Fibroblast of lung (primary cell): ENCODE measurements around the gene EXOC6. TPM values are rescaled to one million over a fixed set of nuclear protein-coding genes. Genes with fewer than 3 reads are reported as not detected.

Source experiments
- DNase-seq, 2 donors: peaks; one replicate each; pipeline versions ENCODE4 v3.0.0 to v3.0.0-alpha.2; 2010; ENCODE audit warnings: low read depth in 2 of 2
- H2AFZ ChIP-seq: 2 replicates; pipeline ENCODE4 v1.5.1; 2012; ENCODE audit warnings: low read length, control low read depth, inconsistent platforms
- H3K27ac ChIP-seq: 2 replicates; pipeline ENCODE4 v1.5.1; 2011; ENCODE audit warnings: low read length, control low read depth; ENCODE audit not compliant: insufficient read depth
- H3K27me3 ChIP-seq: 2 replicates; pipeline ENCODE4 v1.5.1; 2011; ENCODE audit warnings: mild to moderate bottlenecking, low read length; ENCODE audit not compliant: control insufficient read depth, insufficient read depth
- H3K36me3 ChIP-seq: 2 replicates; pipeline ENCODE4 v1.5.1; 2011; ENCODE audit warnings: low read length; ENCODE audit not compliant: control insufficient read depth, insufficient read depth
- H3K4me1 ChIP-seq: 2 replicates; pipeline ENCODE4 v1.5.1; 2011; ENCODE audit warnings: low read length; ENCODE audit not compliant: control insufficient read depth, insufficient read depth; ENCODE audit errors: extremely low read depth
- H3K4me2 ChIP-seq: 2 replicates; pipeline ENCODE4 v1.5.1; 2011; ENCODE audit warnings: low read length, control low read depth; ENCODE audit not compliant: insufficient read depth; ENCODE audit errors: extremely low read depth
- H3K4me3 ChIP-seq, 4 experiments: fragments of 200-600 bp in 1 of 4; sonication (generic) in 1 of 4; replicated peaks in 1 of 4; 2 replicates each; pipeline ENCODE4 v1.5.1; 2011 to 2016; ENCODE audit warnings: low read length in 4 of 4, low read depth in 3 of 4, mild to moderate bottlenecking in 3 of 4, control low read depth in 2 of 4, inconsistent platforms in 1 of 4, mixed read lengths in 1 of 4; ENCODE audit not compliant: insufficient read depth in 1 of 4; ENCODE audit errors: control extremely low read depth in 1 of 4
- H3K79me2 ChIP-seq: 2 replicates; pipeline ENCODE4 v1.5.1; 2012; ENCODE audit warnings: mild to moderate bottlenecking, low read length, inconsistent platforms; ENCODE audit not compliant: control insufficient read depth, insufficient read depth
- H3K9ac ChIP-seq: 2 replicates; pipeline ENCODE4 v1.5.1; 2011; ENCODE audit warnings: mild to moderate bottlenecking, low read length, control low read depth; ENCODE audit not compliant: insufficient read depth
- H3K9me3 ChIP-seq: 2 replicates; pipeline ENCODE4 v1.5.1; 2012; ENCODE audit warnings: low read depth, low read length; ENCODE audit not compliant: control insufficient read depth, insufficient read depth
- H4K20me1 ChIP-seq: 2 replicates; pipeline ENCODE4 v1.5.1; 2011; ENCODE audit warnings: low read length; ENCODE audit not compliant: control insufficient read depth, insufficient read depth; ENCODE audit errors: extremely low read depth
- CTCF ChIP-seq, 2 donors: IDR thresholded peaks in 1 of 2; conservative IDR thresholded peaks in 1 of 2; 1 replicate in 1 of 2; 2 replicates in 1 of 2; pipeline ENCODE4 v1.5.1; 2011 to 2012; ENCODE audit warnings: low read length in 2 of 2, control low read depth in 1 of 2, inconsistent platforms in 1 of 2, low read depth in 1 of 2, mild to moderate bottlenecking in 1 of 2
- EZH2 ChIP-seq: IDR thresholded peaks from 2 replicates; pipeline ENCODE4 v1.5.1; 2012; ENCODE audit warnings: low read length, control low read depth, mild to moderate bottlenecking; ENCODE audit errors: missing control alignments
- polyA plus RNA-seq, 2 donors: library from polyadenylated mRNA; depleted of rRNA in 1 of 2; stranded (reverse) in 1 of 2; unstranded in 1 of 2; fragments of >200 nt; gene quantifications; 2 replicates each; pipeline ENCODE4 v1.2.1, GENCODE V29; 2011 to 2012; ENCODE audit warnings: missing spikeins in 1 of 2
- total RNA-seq: library from RNA; depleted of rRNA; stranded (reverse); fragments of >200 nt; gene quantifications from 2 replicates; pipeline ENCODE4 v1.2.1, GENCODE V29; 2014

The EXOC6 gene
- total and polyA plus RNA-seq, 2 donors (not counting 1 experiment from before 2014, with no cell fraction given): 6.2 to 9.2 TPM

- peaks cover 5% of the 10 kb centered on the region for H3K4me1 ChIP-seq
- no peaks in the 10 kb centered on the region for H4K20me1 ChIP-seq
- no peak for TF ChIP-seq EZH2
- TF ChIP-seq CTCF (conservative IDR thresholded peaks at IDR 0.05 in 1 of 2, IDR thresholded peaks at IDR 0.05 in 1 of 2; ENCODE audit: low read depth in 1 of 2, low read length in 2 of 2): no peak
- no peak overlapping the region for H3K4me2 ChIP-seq
- no peaks in the 10 kb centered on the region for H3K36me3 ChIP-seq
- no peak overlapping the region for H3K4me3 ChIP-seq
- no peak overlapping the region for H2AFZ ChIP-seq
- no peaks in the 10 kb centered on the region for H3K79me2 ChIP-seq
- H3K27ac ChIP-seq: no peak overlapping the region
- no peak for DNase-seq
- H3K9ac ChIP-seq: no peak overlapping the region
- no peaks in the 10 kb centered on the region for H3K27me3 ChIP-seq
- H3K9me3 ChIP-seq: no peaks in the 10 kb centered on the region
Measured at GRCh38 chr10:92810934-92811532, 37.3 kb upstream of the EXOC6 start.

GRCh38 chr10:92811986-92812385 is 36.3 kb upstream of the EXOC6 start:
- no peak overlapping the region for H3K27ac ChIP-seq
- no peak overlapping the region for H3K9ac ChIP-seq

DNA sequence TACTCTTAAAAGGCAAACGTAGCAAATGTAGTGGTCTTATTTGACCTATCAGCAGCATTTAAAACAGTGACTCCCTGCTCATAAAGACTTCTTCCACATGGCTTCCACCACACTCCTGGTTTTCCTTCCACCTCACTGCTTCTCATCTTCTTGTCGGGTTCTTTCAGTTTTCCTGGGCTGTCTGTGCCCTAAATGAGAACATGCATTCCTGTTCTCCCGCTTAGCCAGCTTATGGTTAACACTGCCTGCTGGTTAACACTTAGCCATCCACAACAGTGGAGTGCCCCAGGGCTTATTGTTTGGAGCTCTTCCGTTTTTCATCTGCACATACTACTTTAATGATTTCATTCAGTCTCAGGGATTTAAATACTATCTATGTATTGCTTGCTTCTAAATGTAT is 34.3 kb upstream of the EXOC6 start:
- no peaks in the 10 kb centered on the region for H3K79me2 ChIP-seq
- no peaks in the 10 kb centered on the region for H4K20me1 ChIP-seq
- no peaks in the 10 kb centered on the region for H3K27me3 ChIP-seq
- no peak overlapping the region for H3K9ac ChIP-seq
- DNase-seq: no peak
- TF ChIP-seq CTCF (conservative IDR thresholded peaks at IDR 0.05 in 1 of 2, IDR thresholded peaks at IDR 0.05 in 1 of 2; ENCODE audit: low read depth in 1 of 2, low read length in 2 of 2) (no peak), EZH2 (no peak)
- H3K4me1 ChIP-seq: peaks cover 7% of the 10 kb centered on the region
- no peak overlapping the region for H3K4me2 ChIP-seq
- no peak overlapping the region for H3K27ac ChIP-seq
- H3K9me3 ChIP-seq: no peaks in the 10 kb centered on the region
- no peak overlapping the region for H2AFZ ChIP-seq
- H3K4me3 ChIP-seq: no peak overlapping the region
- H3K36me3 ChIP-seq: no peaks in the 10 kb centered on the region

More at GRCh38 chr10:92811986-92812385, 36.3 kb upstream of the EXOC6 start:
- Histone ChIP-seq H4K20me1 (no peaks in the 10 kb centered on the region), H3K4me1 (peaks cover 7% of the 10 kb centered on the region), H3K4me2 (no peak overlapping the region), H3K27me3 (no peaks in the 10 kb centered on the region), H2AFZ (no peak overlapping the region), H3K36me3 (no peaks in the 10 kb centered on the region), H3K9me3 (no peaks in the 10 kb centered on the region), H3K79me2 (no peaks in the 10 kb centered on the region), H3K4me3 (no peak overlapping the region)
- DNase-seq: no peak
- TF ChIP-seq CTCF (conservative IDR thresholded peaks at IDR 0.05 in 1 of 2, IDR thresholded peaks at IDR 0.05 in 1 of 2; ENCODE audit: low read depth in 1 of 2, low read length in 2 of 2) (no peak), EZH2 (no peak)
